GM13976 (cell line): ENCODE results near the gene ZNF732.
A peak's percentile ranks its signal among the peaks of the same experiment; 100 is the strongest.
"Not testable (repeated sequence)": the region's sequence is repeated elsewhere in the genome, so short reads cannot be mapped to it uniquely, and the experiment has no call there.

Source experiments
- DNase-seq: peaks from one replicate; pipeline ENCODE4 v3.0.0; 2012; ENCODE audit warnings: low spot score
- in situ Hi-C: fragments of 300-500 bp; cut with MboI; formaldehyde crosslinking; loops from one replicate; pipeline ENCODE4 v1.12.0; 2022; ENCODE audit warnings: low sequenced_read_pairs, mixed read lengths, inconsistent platforms; ENCODE audit not compliant: unreplicated experiment
- TF ChIP-seq, protein P1 (sequence below): IDR thresholded peaks from 2 replicates; pipeline ENCODE4 v1.5.1; 2012; ENCODE audit warnings: borderline replicate concordance, mild to moderate bottlenecking; ENCODE audit not compliant: insufficient read depth; ENCODE audit errors: extremely low read depth, missing control alignments, control extremely low read depth

The ZNF732 gene

GRCh38 chr4:336099-336892, 31.0 kb upstream of the ZNF732 start:
- in situ Hi-C loops: no loop called here
- TF ChIP-seq, protein P1, sequence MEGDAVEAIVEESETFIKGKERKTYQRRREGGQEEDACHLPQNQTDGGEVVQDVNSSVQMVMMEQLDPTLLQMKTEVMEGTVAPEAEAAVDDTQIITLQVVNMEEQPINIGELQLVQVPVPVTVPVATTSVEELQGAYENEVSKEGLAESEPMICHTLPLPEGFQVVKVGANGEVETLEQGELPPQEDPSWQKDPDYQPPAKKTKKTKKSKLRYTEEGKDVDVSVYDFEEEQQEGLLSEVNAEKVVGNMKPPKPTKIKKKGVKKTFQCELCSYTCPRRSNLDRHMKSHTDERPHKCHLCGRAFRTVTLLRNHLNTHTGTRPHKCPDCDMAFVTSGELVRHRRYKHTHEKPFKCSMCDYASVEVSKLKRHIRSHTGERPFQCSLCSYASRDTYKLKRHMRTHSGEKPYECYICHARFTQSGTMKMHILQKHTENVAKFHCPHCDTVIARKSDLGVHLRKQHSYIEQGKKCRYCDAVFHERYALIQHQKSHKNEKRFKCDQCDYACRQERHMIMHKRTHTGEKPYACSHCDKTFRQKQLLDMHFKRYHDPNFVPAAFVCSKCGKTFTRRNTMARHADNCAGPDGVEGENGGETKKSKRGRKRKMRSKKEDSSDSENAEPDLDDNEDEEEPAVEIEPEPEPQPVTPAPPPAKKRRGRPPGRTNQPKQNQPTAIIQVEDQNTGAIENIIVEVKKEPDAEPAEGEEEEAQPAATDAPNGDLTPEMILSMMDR: no peak
- peak; percentile 50 for DNase-seq

GRCh38 chr4:335515-335914, 30.2 kb upstream of the ZNF732 start:
- TF ChIP-seq, protein P1: no peak
- in situ Hi-C loops: no loop called here
- no peak for DNase-seq

- TF ChIP-seq, protein P1: no peak
- no peak for DNase-seq
- in situ Hi-C loops: no loop called here
Observed at GRCh38 chr4:328729-329128, 23.5 kb upstream of the ZNF732 start.

DNA sequence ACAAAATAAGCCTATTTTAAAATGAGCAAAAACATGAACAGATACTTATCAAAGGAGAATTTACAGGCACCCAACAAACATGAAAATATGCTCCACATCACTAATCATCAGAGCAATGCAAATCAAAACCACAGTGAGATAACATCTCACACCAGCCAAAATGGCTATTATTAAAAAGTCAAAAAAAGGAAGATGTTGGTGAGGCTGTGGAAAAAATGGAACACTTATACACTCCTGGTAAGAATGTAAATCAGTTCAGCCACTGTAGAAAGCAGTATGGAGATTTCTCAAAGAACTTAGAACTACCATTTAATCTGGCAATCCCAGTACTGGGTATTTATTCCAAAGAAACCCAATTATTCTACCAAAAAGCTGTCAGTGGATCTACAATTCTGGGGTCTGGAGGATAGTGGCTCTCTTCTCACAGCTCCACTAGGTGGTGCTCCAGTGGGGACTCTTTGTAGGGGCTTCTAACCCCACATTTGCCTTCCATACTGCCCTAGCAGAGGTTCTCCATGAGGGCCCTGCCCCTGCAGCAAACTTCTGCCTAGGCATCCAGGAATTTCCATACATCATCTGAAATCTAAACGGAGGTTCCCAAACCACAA, 9.1 kb upstream of the ZNF732 start:
- DNase-seq: no peak
- in situ Hi-C loops: no loop called here
- TF ChIP-seq, protein P1: no peak

- in situ Hi-C loops: no loop called here
- no peak for DNase-seq
- TF ChIP-seq, protein P1: no peak
Observed at GRCh38 chr4:309807-310206, 4.5 kb upstream of the ZNF732 start.

DNA sequence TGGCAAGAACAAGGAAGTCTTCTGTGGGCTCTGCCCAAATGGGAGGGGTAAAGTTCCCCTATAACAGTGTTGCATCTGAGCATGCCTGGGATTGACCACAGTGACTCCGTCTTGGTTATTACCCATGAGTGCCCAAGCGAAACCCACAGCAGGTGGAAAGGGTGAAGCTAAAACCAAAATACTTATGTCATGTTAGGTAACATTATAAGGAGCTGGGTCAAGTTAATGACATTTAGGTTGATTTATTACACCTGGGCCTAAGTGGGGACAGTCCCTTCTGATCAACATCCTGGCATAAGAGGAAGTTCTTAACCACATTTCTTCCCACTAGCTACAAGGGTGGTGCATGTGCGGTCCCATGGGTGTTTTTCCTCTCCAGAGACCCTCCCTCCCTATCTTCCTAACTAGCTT, 1.3 kb upstream of the ZNF732 start:
- DNase-seq: peak; percentile 28

DNA sequence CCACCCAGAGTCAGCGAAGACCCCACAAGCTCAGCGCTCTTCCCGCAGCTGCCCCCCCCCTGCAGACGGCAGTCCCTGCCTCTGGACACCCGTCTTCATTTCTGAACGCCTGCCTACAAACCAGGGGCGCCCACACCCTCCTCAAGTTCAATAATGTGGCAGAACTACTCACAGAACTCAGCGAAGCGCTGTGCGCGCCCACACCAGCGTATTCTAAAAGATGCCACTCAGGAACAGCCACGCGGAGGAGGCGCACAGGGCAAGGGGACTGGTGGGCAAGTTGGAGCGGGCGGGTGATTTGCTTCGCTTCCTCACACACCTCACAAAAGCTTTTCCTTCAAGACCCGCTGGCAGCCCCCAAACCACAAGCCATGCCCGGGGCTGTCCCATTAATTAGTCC, 758 bp downstream of the ZNF732 start:
- DNase-seq, in situ Hi-C loops: not testable (repeated sequence)

More for the DNA sequence above, 1.3 kb upstream of the ZNF732 start:
- in situ Hi-C loops: no loop called here
- TF ChIP-seq, protein P1: no peak
